Myometrial cell (primary cell): ENCODE data around the gene SLC16A12. TPM values are rescaled to one million over a fixed set of nuclear protein-coding genes. Genes with fewer than 3 reads are reported as not detected.

Experiments
- total RNA-seq: library from RNA; depleted of rRNA; stranded (reverse); fragments of >200 nt; gene quantifications from 2 replicates; pipeline ENCODE4 v1.2.3, GENCODE V29; 2015

Gene SLC16A12, protein sequence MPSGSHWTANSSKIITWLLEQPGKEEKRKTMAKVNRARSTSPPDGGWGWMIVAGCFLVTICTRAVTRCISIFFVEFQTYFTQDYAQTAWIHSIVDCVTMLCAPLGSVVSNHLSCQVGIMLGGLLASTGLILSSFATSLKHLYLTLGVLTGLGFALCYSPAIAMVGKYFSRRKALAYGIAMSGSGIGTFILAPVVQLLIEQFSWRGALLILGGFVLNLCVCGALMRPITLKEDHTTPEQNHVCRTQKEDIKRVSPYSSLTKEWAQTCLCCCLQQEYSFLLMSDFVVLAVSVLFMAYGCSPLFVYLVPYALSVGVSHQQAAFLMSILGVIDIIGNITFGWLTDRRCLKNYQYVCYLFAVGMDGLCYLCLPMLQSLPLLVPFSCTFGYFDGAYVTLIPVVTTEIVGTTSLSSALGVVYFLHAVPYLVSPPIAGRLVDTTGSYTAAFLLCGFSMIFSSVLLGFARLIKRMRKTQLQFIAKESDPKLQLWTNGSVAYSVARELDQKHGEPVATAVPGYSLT
- total RNA-seq = 0.29 and 0.35 TPM in 2 replicates

GRCh38 chr10:89535171-89536012, at the start of gene SLC16A12:
Gene SLC16A12, minus strand, starts transcription at chr10:89535594. Its CDS starts 73,016 bp downstream, at chr10:89462578.

DNA sequence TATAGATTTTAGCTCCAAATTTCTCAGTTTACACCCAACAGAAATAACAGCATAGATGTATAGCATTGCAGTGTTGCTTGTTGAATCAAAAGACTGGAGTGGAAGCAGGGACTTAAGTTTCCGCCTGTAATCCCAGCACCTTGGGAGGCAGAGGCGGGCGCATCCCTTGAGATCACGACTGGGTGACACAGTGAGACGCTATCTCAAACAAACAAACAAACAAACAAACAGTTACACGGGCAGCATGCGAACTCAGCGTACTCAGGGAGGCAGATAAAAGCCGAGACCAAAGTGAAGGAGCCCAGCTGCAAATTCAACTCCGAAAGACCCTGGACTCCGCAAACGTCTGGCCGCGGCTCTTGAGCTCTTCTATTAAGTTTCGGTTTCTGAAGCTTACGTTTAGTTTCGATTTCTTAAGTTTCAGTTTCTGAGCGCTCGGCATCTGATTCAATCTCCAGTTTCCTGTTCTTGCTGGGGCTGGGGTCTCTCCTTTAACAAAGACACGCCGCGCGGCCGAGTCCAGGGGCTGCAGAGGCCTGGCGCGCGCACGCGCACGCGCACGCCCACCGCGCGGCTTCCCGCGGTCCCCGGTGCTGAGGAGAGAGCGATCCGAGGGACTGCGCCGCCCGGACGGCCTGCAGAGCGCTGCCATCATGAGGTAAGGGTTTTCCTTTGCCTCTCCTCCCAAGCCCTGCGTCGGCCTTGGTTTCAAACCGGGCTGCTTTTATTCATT, 121.1 kb downstream of the SLC16A12 start, which contains the start of gene IFIT5:
Gene IFIT5, plus strand, starts transcription at position 423 of the 733 bp plus-strand sequence. Its CDS starts 231 bp downstream, at position 654.

DNA sequence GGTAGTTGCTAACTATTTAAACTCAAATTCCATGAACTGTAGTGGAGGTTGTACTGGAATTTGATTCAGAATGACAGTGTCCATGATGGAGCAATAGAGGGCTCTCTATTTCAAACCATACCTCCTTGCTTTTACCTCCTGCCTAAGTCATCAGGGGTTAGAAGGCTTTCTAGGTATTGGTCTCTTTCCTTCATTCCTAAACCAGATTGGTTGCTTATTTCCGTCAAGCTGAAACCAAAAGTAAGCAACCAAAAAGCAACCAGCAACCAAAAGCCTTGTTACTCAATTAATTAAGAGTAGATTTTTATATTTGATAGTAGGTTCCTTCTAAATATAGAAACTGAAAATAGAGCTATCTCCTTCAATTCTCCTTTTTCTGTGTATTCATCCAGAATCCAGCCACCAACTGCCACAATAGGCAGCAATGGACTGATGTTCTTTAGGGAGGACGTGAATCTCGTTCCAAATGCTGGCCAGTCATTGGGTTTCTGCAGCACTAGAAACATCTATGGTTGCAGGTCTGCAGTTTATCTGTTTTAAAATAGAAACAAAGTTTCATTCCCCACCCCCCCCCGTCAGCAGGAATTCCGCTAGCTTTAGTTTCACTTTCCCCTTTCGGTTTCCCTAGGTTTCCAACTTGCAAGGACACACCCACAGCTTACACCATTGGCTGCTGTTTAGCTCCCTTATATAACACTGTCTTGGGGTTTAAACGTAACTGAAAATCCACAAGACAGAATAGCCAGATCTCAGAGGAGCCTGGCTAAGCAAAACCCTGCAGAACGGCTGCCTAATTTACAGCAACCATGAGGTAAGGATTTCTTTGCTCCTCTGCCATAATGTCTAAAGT, 143.3 kb downstream of the SLC16A12 start, which contains the start of gene IFIT1:
Gene IFIT1, plus strand, starts transcription at position 717 of the 850 bp plus-strand sequence. Its CDS starts 90 bp downstream, at position 807.

Other genes starting within 250 kb of the SLC16A12 start
- gene IFIT2, start 233.5 kb downstream of the SLC16A12 start, total RNA-seq = 5.8 TPM in 2 replicates
- gene IFIT3, start 207.6 kb downstream of the SLC16A12 start, total RNA-seq = 21.1 and 21.6 TPM in 2 replicates
- not detected in 2 replicates for gene IFIT1B, start 157.5 kb downstream of the SLC16A12 start, total RNA-seq
- 23.1 and 36.3 TPM in 2 replicates for gene IFIT1, start 143.0 kb downstream of the SLC16A12 start, total RNA-seq
- gene IFIT5, start 121.0 kb downstream of the SLC16A12 start, total RNA-seq = 18.7 and 19.0 TPM in 2 replicates
- 2.0 and 2.5 TPM in 2 replicates for gene PANK1, start 109.6 kb upstream of the SLC16A12 start, total RNA-seq
- gene KIF20B, start 166.0 kb upstream of the SLC16A12 start, total RNA-seq = 11.0 and 17.4 TPM in 2 replicates